A549 (cell line): Measurements from ENCODE around the gene DDX39B. TPM values are rescaled to one million over a fixed set of nuclear protein-coding genes. Genes with fewer than 3 reads are reported as not detected.
"Not testable (repeated sequence)": the region's sequence is repeated elsewhere in the genome, so short reads cannot be mapped to it uniquely, and the experiment has no call there.

Experiments used
- ATAC-seq, 2 experiments: fragments of 200-7000 bp in 1 of 2; fragments of >200 bp in 1 of 2; cut with Nextera tagmentation in 1 of 2; cut with Tn5 transposase in 1 of 2; 3 replicates each; pipeline versions ENCODE4 v1.8.0 to v1.9.1; 2018 to 2020; ENCODE audit warnings: mild to moderate bottlenecking in 1 of 2, moderate library complexity in 1 of 2
- CTCF ChIA-PET: fragments of 300-600 bp; sonication (Branson Sonifier 250); formaldehyde crosslinking; extraction: SDS; loops from one replicate; lab custom pipeline; 2021; ENCODE audit warnings: antibody characterized with exemption, inconsistent platforms; lab: Yijun Ruan, JAX
- POLR2A ChIA-PET: fragments of 350-600 bp; formaldehyde crosslinking; extraction: SDS; loops from one replicate; lab custom pipeline; 2021; ENCODE audit warnings: antibody characterized with exemption, inconsistent platforms; lab: Yijun Ruan, JAX
- DNase-seq, 2 experiments: peaks; one replicate each; pipeline versions ENCODE4 v3.0.0 to v3.0.0-alpha.2; 2011 to 2016; ENCODE audit warnings: low read depth in 1 of 2, low spot score in 1 of 2
- FAIRE-seq: peaks from 2 replicates; lab custom pipeline; 2011; peaks lifted over from hg19 to GRCh38; lab: Jason Lieb, UNC
- H3K27ac ChIP-seq, 2 experiments: fragments of >200 bp; sonication (Bioruptor Twin); formaldehyde crosslinking; 3 replicates each; pipeline ENCODE4 v1.5.1; 2016 to 2017
- H3K4me1 ChIP-seq: fragments of >200 bp; sonication (Bioruptor Twin); formaldehyde crosslinking; 3 replicates; pipeline ENCODE4 v1.6.1; 2016
- H3K4me2 ChIP-seq: fragments of >200 bp; sonication (Bioruptor Twin); formaldehyde crosslinking; 3 replicates; pipeline ENCODE4 v1.6.1; 2016
- H3K4me3 ChIP-seq: fragments of >200 bp; sonication (Bioruptor Twin); formaldehyde crosslinking; 3 replicates; pipeline ENCODE4 v1.5.1; 2016
- H3K9me3 ChIP-seq: fragments of >200 bp; sonication (Bioruptor Twin); formaldehyde crosslinking; 3 replicates; pipeline ENCODE4 v1.6.1; 2016
- CEBPB ChIP-seq, 2 experiments: fragments of >200 bp in 1 of 2; sonication (Bioruptor Twin) in 1 of 2; formaldehyde crosslinking in 1 of 2; IDR thresholded peaks; 2 replicates each; pipeline ENCODE4 v1.6.1; 2012 to 2016
- ELK1 ChIP-seq: fragments of 150-350 bp; IDR thresholded peaks from 2 replicates; pipeline ENCODE4 v1.6.1; 2014; ENCODE audit warnings: low read depth, mild to moderate bottlenecking, low read length
- FOSB ChIP-seq: fragments of 250-450 bp; sonication (Bioruptor Pico); IDR thresholded peaks from 2 replicates; pipeline ENCODE4 v1.5.0; 2020; ENCODE audit warnings: mild to moderate bottlenecking, moderate library complexity
- FOSL2 ChIP-seq, 2 experiments: fragments of 450-650 bp in 1 of 2; fragments of >200 bp in 1 of 2; sonication (Bioruptor Twin) in 1 of 2; formaldehyde crosslinking; IDR thresholded peaks; 2 replicates each; pipeline versions ENCODE4 v1.5.0 to v1.6.1; 2016 to 2020; ENCODE audit warnings: mild to moderate bottlenecking in 1 of 2, moderate library complexity in 1 of 2
- HOXB13 ChIP-seq: fragments of 250-450 bp; sonication (Bioruptor Pico); IDR thresholded peaks from 2 replicates; pipeline ENCODE4 v1.5.0; 2020; ENCODE audit warnings: low read depth, mild to moderate bottlenecking, moderate library complexity
- MAZ ChIP-seq: fragments of 150-350 bp; IDR thresholded peaks from 2 replicates; pipeline ENCODE4 v1.6.1; 2014; ENCODE audit warnings: antibody characterized with exemption, low read depth, low read length, borderline replicate concordance
- MYC ChIP-seq: IDR thresholded peaks from 2 replicates; pipeline ENCODE4 v1.6.1; 2012; ENCODE audit warnings: mild to moderate bottlenecking, inconsistent platforms, low read length, improper control_type of control experiment, borderline replicate concordance
- NFE2L2 ChIP-seq: fragments of 150-350 bp; conservative IDR thresholded peaks from 2 replicates; pipeline ENCODE4 v1.6.1; 2014; ENCODE audit warnings: low read length
- NR3C1 ChIP-seq: fragments of >200 bp; sonication (Bioruptor Twin); formaldehyde crosslinking; IDR thresholded peaks from 3 replicates; pipeline ENCODE4 v1.6.1; 2017
- PBX3 ChIP-seq: IDR thresholded peaks from 2 replicates; pipeline ENCODE4 v1.6.1; 2012
- POLR2A ChIP-seq: IDR thresholded peaks from 2 replicates; pipeline ENCODE4 v1.6.1; 2012; ENCODE audit warnings: mild to moderate bottlenecking, low read length
- RCOR1 ChIP-seq: fragments of 150-350 bp; IDR thresholded peaks from 2 replicates; pipeline ENCODE4 v1.6.1; 2014; ENCODE audit warnings: antibody characterized with exemption, low read length, low read depth
- SMC3 ChIP-seq: fragments of >200 bp; sonication (Bioruptor Twin); formaldehyde crosslinking; IDR thresholded peaks from 3 replicates; pipeline ENCODE4 v1.6.1; 2018; ENCODE audit warnings: inconsistent platforms
- TFCP2L1 ChIP-seq: fragments of 250-450 bp; sonication (Bioruptor Pico); IDR thresholded peaks from 2 replicates; pipeline ENCODE4 v1.5.0; 2021; ENCODE audit warnings: mild to moderate bottlenecking
- ZC3H11A ChIP-seq: fragments of 450-650 bp; IDR thresholded peaks from 2 replicates; pipeline ENCODE4 v1.6.1; 2014; ENCODE audit warnings: antibody characterized with exemption, mild to moderate bottlenecking
- WGBS: methylation state at CpG from one replicate; pipeline ENCODE4 v1.1.6; 2017; ENCODE audit errors: missing lambda C conversion rate; 5-methylcytosine and 5-hydroxymethylcytosine counted together
- polyA plus RNA-seq, 4 experiments: library from polyadenylated mRNA; depleted of rRNA in 3 of 4; stranded (reverse); fragments of >200 nt; fragmentation: RNase III in 1 of 4; extraction: RNeasy Plus Mini Kit Qiagen cat#74134 plus additional on column Dnase treatment in 1 of 4; gene quantifications; 2 replicates in 3 of 4; 3 replicates in 1 of 4; pipeline ENCODE4 v1.2.3, GENCODE V29; 2011 to 2017

DDX39B gene
- polyA plus RNA-seq, 2 of the 4 experiments (the other 2 are of a cell fraction): 267 to 441 TPM

GRCh38 chr6:31493875-31494694 is 47.7 kb downstream of the DDX39B start (continued):
- no peak for TF ChIP-seq PBX3
- TF ChIP-seq, all 56 proteins: peak for 4

GRCh38 chr6:31493550-31493874 is 48.3 kb downstream of the DDX39B start:
- WGBS: 0% methylated on average over 2 of the region's 2 CpGs
- peak overlapping the region; percentile 78 for H3K4me2 ChIP-seq

GRCh38 chr6:31490115-31490873 is 51.5 kb downstream of the DDX39B start:
- ChIA-PET CTCF (interaction anchor here (0.7 to 1.1 kb wide), 3 partner anchors 21 to 414 kb away, joined by 3 to 4 read pairs (median 4); partner anchors contain the start of gene MICA), POLR2A (no interaction called here)
- Histone ChIP-seq H3K4me3 (no peak overlapping the region), H3K27ac (no peak overlapping the region), H3K4me2 (no peak overlapping the region), H3K4me1 (peaks cover 3% of the 10 kb centered on the region; the same call in 2 of the 3 replicates), H3K9me3 (no peaks in the 10 kb centered on the region)
- TF ChIP-seq CEBPB (IDR thresholded peaks at IDR 0.05): no peak
- TF ChIP-seq TFCP2L1: no peak
- no peak for TF ChIP-seq ZC3H11A
- TF ChIP-seq HOXB13 (CRISPR knock-in tag): no peak
- no peak for DNase-seq
- WGBS: 62% methylated on average over 16 of the region's 16 CpGs
- ATAC-seq: no peak
- no peak for FAIRE-seq

More at GRCh38 chr6:31493550-31493874, 48.3 kb downstream of the DDX39B start:
- CTCF ChIA-PET: interaction anchor here (0.6 to 1.9 kb wide), 11 partner anchors 9 to 104 kb away, joined by 3 to 11 read pairs (median 4); partner anchors contain the start of genes ATP6V1G2, DDX39B, LST1 and MCCD1
- DNase-seq, H3K9me3 ChIP-seq, FAIRE-seq, H3K4me1 ChIP-seq, ATAC-seq, H3K27ac ChIP-seq, H3K4me3 ChIP-seq, POLR2A ChIA-PET: not testable (repeated sequence)

- TF ChIP-seq MAZ: no peak
- no peak for TF ChIP-seq HOXB13 (CRISPR knock-in tag)
- no peak for TF ChIP-seq FOSL2 (IDR thresholded peaks at IDR 0.05)
- TF ChIP-seq FOSL2 (CRISPR knock-in tag; IDR thresholded peaks at IDR 0.05): no peak
- TF ChIP-seq NFE2L2: no peak
- TF ChIP-seq POLR2A: no peak
- no peak for TF ChIP-seq ELK1
- TF ChIP-seq SMC3: no peak
- no peak for TF ChIP-seq MYC
- no peak for TF ChIP-seq NR3C1
- TF ChIP-seq FOSB (CRISPR knock-in tag): no peak
- no peak for TF ChIP-seq RCOR1
- no peak overlapping the region for H3K4me3 ChIP-seq
- no peak for FAIRE-seq
- no peak for ATAC-seq
- no peaks in the 10 kb centered on the region for H3K4me1 ChIP-seq
- 59% methylated on average over 4 of the region's 4 CpGs for WGBS
- H3K4me2 ChIP-seq: no peak overlapping the region
- DNase-seq: no peak
- CTCF ChIA-PET: interaction anchor here (0.9 kb wide), 1 partner anchor 20 kb away, joined by 4 read pairs; no protein-coding TSS in a partner anchor
- no peak overlapping the region for H3K27ac ChIP-seq
- POLR2A ChIA-PET: no interaction called here
- H3K9me3 ChIP-seq: no peaks in the 10 kb centered on the region
Observed at GRCh38 chr6:31489086-31489485, 52.7 kb downstream of the DDX39B start.

- H3K9me3 ChIP-seq, POLR2A ChIA-PET, H3K27ac ChIP-seq, FAIRE-seq, H3K4me2 ChIP-seq, H3K4me3 ChIP-seq, H3K4me1 ChIP-seq, ATAC-seq, DNase-seq: not testable (repeated sequence)
- CTCF ChIA-PET: interaction anchor here (1.0 kb wide), 1 partner anchor 9 kb away, joined by 4 read pairs; no protein-coding TSS in a partner anchor
- 72% methylated on average over 6 of the region's 6 CpGs for WGBS
Observed at GRCh38 chr6:31487674-31488073, 54.1 kb downstream of the DDX39B start.

GRCh38 chr6:31486065-31486837 is 55.6 kb downstream of the DDX39B start:
- DNase-seq, H3K4me2 ChIP-seq, POLR2A ChIA-PET, H3K4me1 ChIP-seq, FAIRE-seq, H3K9me3 ChIP-seq, H3K27ac ChIP-seq, H3K4me3 ChIP-seq, CTCF ChIA-PET: not testable (repeated sequence)
- ATAC-seq: peak; percentile 72 to 80; a peak in 5 of 6 replicates
- no CpG with 5 or more reads among the region's 9 CpGs for WGBS
